Upper lobe of left lung (tissue), 4 donors: Measurements from ENCODE around the gene ABCD3.
"Not testable (repeated sequence)": the region's sequence is repeated elsewhere in the genome, so short reads cannot be mapped to it uniquely, and the experiment has no call there.

Experiments
- CTCF ChIP-seq, 6 experiments: fragments of 450-650 bp in 4 of 6; fragments of 200-600 bp in 2 of 6; sonication (generic) in 2 of 6; IDR thresholded peaks; one replicate each; pipeline ENCODE4 v1.5.1; 2016 to 2019; ENCODE audit warnings: antibody characterized with exemption in 6 of 6
- EP300 ChIP-seq, 4 donors: sonication (generic); formaldehyde crosslinking; IDR thresholded peaks; one replicate each; pipeline ENCODE4 v1.5.1; 2017; ENCODE audit warnings: antibody characterized with exemption in 4 of 4, control low read depth in 2 of 4
- POLR2A ChIP-seq, 4 donors: fragments of 450-650 bp; IDR thresholded peaks; one replicate each; pipeline ENCODE4 v1.5.1; 2016 to 2017; ENCODE audit warnings: antibody characterized with exemption in 4 of 4, mild to moderate bottlenecking in 2 of 4
- POLR2AphosphoS5 ChIP-seq, 2 donors: sonication (generic); formaldehyde crosslinking; IDR thresholded peaks; one replicate each; pipeline ENCODE4 v1.5.1; 2017; ENCODE audit warnings: antibody characterized with exemption in 2 of 2

- TF ChIP-seq POLR2AphosphoS5, POLR2A, CTCF, EP300 (IDR thresholded peaks at IDR 0.05): not testable (repeated sequence)
Measured at GRCh38 chr1:94428927-94429528, 10.8 kb downstream of the ABCD3 start.
